GM18858 (cell line): ENCODE data around the gene SIKE1.
A peak's percentile ranks its signal among the peaks of the same experiment; 100 is the strongest.
"Not testable (repeated sequence)": the region's sequence is repeated elsewhere in the genome, so short reads cannot be mapped to it uniquely, and the experiment has no call there.

ENCODE experiments used
- ATAC-seq: cut with Tn5 transposase; IDR thresholded peaks from one replicate; pipeline ENCODE4 v1.9.1; 2021; ENCODE audit not compliant: unreplicated experiment

SIKE1 gene

GRCh38 chr1:114756009-114756892 lies 24.2 kb downstream of the SIKE1 start:
- ATAC-seq: peak; percentile 40

GRCh38 chr1:114755006-114755931 lies 25.2 kb downstream of the SIKE1 start:
- ATAC-seq: no peak

DNA sequence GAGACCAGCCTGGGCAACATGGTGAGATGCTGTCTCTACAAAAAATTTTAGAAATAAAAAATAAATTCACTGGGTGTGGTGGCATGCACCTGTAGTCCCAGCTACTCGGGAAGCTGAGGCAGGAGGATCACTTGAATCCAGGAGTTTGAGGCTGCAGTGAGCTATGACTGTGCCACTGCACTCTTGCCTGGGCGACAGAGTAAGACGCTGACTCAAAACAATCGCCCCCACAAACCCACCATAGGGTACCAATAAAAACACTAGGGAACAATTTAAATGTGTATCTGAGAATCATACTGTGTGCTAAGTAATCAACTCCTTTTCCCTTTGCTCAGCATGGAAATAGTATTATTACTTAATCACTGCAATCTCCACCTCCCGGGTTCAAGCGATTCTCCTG lies 26.8 kb downstream of the SIKE1 start:
- not testable (repeated sequence) for ATAC-seq

GRCh38 chr1:114753143-114753542 lies 27.3 kb downstream of the SIKE1 start:
- no peak for ATAC-seq

- ATAC-seq: no peak
Measured at GRCh38 chr1:114750780-114751179, 29.7 kb downstream of the SIKE1 start.

- ATAC-seq: no peak
Measured at GRCh38 chr1:114749835-114750234, 30.6 kb downstream of the SIKE1 start.

GRCh38 chr1:114746450-114747121 lies 33.9 kb downstream of the SIKE1 start:
- no peak for ATAC-seq

DNA sequence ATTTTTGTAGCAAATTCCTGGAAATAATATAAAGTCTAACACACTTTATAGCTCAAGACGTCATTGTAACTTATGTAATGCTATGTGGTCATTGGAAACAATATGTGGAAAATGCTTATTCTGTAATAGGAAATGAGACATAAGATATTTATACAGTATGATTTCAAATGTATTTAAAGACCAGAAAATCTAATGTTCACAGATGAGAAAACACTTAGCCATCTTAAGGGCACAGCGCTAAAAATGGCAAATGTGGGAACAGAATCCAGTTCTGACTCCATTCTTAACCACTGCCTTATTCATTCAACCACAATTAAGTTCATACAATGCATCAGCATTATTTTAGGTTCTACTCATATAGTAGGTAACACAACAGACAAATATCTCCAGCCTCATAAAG lies 35.2 kb downstream of the SIKE1 start:
- ATAC-seq: no peak

GRCh38 chr1:114741963-114742746 lies 38.3 kb downstream of the SIKE1 start:
- no peak for ATAC-seq

- ATAC-seq: no peak
Measured at GRCh38 chr1:114740331-114740730, 40.2 kb downstream of the SIKE1 start.

DNA sequence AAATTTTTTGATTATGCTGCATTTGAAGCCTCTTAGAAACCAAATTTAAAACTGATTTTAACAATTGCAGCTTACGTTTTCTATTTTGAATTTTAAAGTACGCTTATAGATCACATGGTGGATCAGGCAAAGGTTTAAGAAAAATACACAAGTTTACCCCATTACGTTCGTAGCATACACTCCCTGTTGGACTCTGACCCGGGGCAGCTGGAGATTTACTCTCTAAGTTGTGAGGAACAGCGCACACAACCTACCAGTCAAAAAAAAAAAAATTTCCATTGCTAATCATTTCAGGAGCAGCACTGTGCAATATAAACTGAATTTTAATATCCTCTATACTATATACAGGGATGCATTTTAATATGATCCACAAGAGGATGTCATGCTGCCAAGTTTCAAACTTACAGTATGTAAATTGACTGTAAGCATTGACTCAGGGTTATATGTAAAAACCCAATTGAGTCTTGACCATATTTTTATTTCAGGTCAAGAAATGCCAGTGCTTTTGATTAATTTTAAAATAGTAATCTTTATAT lies 43.1 kb downstream of the SIKE1 start:
- no peak for ATAC-seq

GRCh38 chr1:114735479-114735878 lies 45.0 kb downstream of the SIKE1 start:
- no peak for ATAC-seq

GRCh38 chr1:114729782-114730181 lies 50.7 kb downstream of the SIKE1 start:
- ATAC-seq: no peak

DNA sequence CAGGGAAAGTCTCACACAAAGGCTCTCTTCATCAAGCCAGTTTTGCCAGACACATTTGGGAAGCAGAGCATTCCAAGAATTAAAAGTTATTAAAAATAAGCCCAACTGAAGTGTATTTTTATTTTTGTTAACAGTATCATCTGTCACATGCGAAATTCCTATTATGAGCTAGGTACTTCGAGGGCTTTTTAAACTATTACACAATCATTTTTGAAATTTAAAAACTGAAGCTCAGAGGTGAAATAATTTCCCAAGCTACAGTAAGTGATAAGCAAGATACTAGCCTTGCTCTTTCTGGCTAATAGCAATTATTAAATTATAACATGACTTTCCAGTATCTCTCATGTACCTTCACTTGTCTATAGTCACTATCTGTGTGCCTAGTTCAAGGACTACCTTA lies 51.9 kb downstream of the SIKE1 start:
- ATAC-seq: no peak

- ATAC-seq: no peak
Measured at GRCh38 chr1:114725230-114725629, 55.3 kb downstream of the SIKE1 start.

GRCh38 chr1:114723915-114724314 lies 56.6 kb downstream of the SIKE1 start:
- no peak for ATAC-seq

DNA sequence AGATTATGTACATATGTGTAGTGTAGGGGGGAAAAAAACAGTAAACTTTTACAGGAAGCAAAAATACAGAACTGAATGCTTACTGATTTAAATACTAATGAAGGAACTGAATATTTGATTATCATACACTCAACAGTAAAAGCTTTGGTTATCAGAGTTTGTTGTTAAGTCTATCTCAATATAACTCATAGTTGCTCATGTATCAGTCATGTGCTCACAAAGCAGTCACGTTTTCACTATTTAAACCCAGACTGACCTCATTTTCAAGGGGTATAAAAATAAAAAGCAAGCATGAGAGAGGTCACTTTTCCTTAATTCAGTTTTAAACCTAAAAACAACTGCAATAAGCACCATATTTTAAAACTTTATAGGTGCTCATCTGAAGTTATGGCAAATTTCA lies 57.0 kb downstream of the SIKE1 start:
- ATAC-seq: no peak

DNA sequence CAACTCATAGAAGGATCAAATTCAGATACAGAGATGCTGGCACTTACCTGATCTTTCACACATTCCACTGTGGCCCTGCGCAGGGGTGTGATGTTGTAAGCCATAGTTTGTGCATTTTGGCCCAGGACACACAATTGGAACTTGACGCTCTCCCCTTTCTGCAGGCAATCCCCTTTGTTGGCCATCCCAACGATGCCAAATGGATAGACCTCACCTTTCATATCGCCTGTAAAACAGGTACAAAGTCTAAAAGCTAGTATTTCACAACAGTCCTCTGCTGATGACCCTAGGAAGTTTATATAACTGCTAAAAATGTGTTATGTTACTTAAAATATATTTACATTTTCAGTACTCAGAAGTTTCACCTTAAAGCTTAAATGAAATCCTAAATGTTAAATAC lies 60.0 kb downstream of the SIKE1 start:
- ATAC-seq: no peak
